Neural cell (in vitro differentiated cells): Measurements from ENCODE around the gene OR52N4.

Experiments
- EZH2 ChIP-seq: fragments of 200-600, 300-800 bp; shearing (Covaris generic), sonication (generic); IDR thresholded peaks from 2 replicates; pipeline ENCODE4 v1.6.1; 2014; ENCODE audit warnings: antibody characterized with exemption, low read length, borderline replicate concordance, mild to moderate bottlenecking; ENCODE audit not compliant: insufficient read depth, poor library complexity, severe bottlenecking
- REST ChIP-seq: IDR thresholded peaks from 2 replicates; pipeline ENCODE4 v1.6.1; 2012; ENCODE audit warnings: borderline replicate concordance
- TAF1 ChIP-seq: IDR thresholded peaks from 2 replicates; pipeline ENCODE4 v1.6.1; 2012; ENCODE audit warnings: low read depth
- TF ChIP-seq, protein P1 (sequence below): fragments of 450-650 bp; IDR thresholded peaks from 2 replicates; pipeline ENCODE4 v1.5.1; 2014; ENCODE audit warnings: antibody characterized with exemption, mild to moderate bottlenecking, moderate library complexity; ENCODE audit not compliant: poor library complexity, severe bottlenecking

- TF ChIP-seq EZH2 = no peak
- TF ChIP-seq, protein P1, sequence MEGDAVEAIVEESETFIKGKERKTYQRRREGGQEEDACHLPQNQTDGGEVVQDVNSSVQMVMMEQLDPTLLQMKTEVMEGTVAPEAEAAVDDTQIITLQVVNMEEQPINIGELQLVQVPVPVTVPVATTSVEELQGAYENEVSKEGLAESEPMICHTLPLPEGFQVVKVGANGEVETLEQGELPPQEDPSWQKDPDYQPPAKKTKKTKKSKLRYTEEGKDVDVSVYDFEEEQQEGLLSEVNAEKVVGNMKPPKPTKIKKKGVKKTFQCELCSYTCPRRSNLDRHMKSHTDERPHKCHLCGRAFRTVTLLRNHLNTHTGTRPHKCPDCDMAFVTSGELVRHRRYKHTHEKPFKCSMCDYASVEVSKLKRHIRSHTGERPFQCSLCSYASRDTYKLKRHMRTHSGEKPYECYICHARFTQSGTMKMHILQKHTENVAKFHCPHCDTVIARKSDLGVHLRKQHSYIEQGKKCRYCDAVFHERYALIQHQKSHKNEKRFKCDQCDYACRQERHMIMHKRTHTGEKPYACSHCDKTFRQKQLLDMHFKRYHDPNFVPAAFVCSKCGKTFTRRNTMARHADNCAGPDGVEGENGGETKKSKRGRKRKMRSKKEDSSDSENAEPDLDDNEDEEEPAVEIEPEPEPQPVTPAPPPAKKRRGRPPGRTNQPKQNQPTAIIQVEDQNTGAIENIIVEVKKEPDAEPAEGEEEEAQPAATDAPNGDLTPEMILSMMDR = no peak
- no peak for TF ChIP-seq TAF1
- TF ChIP-seq REST = no peak
These were observed at the start of gene OR52N4 for GRCh38 chr11:5753943-5754342.
